IPS-11a (cell line): ENCODE measurements around the gene FAM168A.

ENCODE experiments used
- H3K4me3 ChIP-seq: one replicate; pipeline ENCODE4 v1.5.1; 2013; ENCODE audit warnings: low read depth, low read length, control low read depth

The FAM168A gene

GRCh38 chr11:73559743-73560142, 38.2 kb downstream of the FAM168A start:
- no peak overlapping the region for H3K4me3 ChIP-seq

DNA sequence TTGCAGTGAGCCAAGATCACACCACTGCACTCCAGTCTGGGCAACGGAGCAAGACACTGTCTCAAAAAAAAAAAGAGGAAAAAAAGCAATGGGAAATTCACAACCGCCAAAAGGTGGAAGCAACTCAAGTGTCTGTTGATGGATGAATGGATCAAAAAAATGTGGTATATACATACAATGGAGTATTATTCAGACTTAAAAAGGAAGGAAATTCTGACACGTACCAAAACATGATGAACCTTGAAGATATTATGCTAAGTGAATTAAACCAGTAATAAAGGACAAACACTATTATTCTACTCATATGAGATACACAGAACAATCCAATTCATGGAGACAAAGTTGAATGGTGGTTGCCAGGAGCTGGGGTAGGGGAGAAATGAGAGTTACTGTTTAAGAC, 40.9 kb downstream of the FAM168A start:
- no peak overlapping the region for H3K4me3 ChIP-seq

DNA sequence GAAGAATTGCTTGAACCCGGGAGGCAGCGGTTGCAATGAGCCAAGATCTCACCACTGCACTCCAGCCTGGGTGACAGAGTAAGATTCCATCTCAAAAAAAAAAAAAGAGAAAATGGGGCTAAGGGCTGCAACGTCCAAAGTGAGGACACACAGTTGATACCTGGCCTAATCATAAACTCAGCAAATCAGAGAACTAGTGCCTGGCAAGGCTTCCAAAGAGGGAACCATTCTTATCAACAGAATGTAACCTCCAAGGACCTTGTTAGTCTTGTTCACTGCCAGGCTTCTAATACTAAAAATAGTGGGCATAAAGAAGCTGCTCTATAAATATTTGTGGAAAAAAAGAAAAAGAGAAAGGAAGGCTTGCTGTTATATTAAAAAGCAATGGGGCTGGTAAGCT, 42.3 kb downstream of the FAM168A start:
- no peak overlapping the region for H3K4me3 ChIP-seq

GRCh38 chr11:73554671-73555320, 43.1 kb downstream of the FAM168A start:
- H3K4me3 ChIP-seq, result no peak overlapping the region

GRCh38 chr11:73553266-73553665, 44.6 kb downstream of the FAM168A start:
- H3K4me3 ChIP-seq, result no peak overlapping the region

DNA sequence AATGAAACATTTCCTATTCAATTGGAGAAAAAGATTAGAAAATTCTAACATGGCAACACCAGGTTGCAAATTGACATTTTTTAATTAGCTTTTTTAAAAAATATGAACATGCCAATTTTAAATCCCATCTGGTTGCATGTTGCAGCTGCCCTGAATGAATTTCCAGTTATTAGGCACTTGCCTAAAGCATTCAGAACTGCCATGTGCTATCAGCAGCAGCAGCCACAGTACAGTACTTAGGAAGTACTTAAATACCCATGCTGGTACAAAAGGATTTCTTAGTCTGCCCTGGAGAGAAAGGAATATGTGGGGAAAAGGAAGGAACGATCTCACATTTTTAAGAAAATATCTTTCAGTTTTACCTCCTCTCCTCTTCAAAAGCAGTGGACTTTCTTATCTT, 46.2 kb downstream of the FAM168A start:
- no peak overlapping the region for H3K4me3 ChIP-seq

- no peak overlapping the region for H3K4me3 ChIP-seq
These were observed 48.5 kb downstream of the FAM168A start for GRCh38 chr11:73549376-73549775.

GRCh38 chr11:73547706-73548595, 50.0 kb downstream of the FAM168A start:
- no peak overlapping the region for H3K4me3 ChIP-seq

DNA sequence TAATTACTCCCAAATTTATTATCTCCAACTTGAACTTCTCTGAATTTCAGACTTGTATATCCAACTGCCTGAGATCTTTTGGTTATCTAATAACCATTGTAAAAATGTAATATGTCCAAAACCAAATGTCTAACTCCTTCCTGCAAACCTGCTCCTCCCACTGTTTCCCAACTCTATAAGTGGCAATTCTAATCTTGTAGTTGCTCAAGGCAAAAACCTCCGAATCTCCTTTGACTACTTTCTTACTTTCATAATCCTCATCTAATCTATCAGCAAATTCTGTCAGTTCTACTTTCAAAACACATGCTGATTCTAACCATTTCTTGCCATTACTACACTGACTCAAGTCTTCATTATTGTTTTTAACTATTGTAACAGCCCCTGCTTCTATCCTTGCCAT, 55.7 kb downstream of the FAM168A start:
- no peak overlapping the region for H3K4me3 ChIP-seq

DNA sequence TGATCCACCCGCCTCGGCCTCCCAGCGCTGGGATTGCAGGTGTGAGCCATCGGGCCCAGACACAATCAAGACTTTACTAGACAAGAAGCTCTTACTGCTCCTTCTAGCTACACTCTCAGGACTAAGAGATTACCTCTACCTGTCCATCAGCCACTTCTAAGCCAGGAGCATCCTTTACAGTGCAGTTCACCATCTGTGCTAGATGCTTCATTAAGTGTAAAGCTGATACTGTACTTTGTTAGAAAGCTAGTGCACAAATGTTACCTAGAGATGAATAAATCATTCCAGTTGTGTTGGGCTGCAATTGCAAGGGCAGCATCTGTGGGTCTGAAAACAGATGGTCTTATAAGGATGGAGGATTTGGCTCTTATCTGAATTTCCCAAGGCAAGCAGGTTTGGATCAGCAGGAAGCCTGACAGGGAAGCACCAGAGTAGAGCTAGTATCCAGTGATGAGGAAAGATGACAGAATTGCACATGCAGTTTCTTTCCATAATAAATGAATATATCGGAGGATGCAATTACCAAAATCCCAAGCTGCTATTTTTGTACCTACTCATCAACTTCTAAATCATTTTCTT, 58.3 kb downstream of the FAM168A start:
- no peak overlapping the region for H3K4me3 ChIP-seq

GRCh38 chr11:73538381-73538872, 59.5 kb downstream of the FAM168A start:
- no peak overlapping the region for H3K4me3 ChIP-seq

DNA sequence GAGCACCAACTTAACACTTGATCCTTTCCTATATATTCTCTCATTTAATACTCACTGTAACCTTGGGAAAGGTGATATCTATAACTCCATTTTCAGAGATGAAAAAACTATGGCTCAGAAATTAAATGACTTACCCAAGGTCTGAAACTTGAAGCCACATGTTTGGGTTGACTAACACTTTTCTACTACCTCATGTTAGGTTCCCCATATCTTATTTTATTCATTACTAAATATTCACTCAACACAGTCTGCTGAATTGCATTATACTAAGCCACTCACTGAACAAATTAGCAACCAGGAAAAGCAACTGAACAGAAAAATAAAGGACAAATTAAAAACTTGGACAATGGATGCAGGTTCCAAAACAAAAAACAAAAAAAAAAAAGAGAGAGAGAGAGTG, 59.9 kb downstream of the FAM168A start:
- H3K4me3 ChIP-seq, result no peak overlapping the region

DNA sequence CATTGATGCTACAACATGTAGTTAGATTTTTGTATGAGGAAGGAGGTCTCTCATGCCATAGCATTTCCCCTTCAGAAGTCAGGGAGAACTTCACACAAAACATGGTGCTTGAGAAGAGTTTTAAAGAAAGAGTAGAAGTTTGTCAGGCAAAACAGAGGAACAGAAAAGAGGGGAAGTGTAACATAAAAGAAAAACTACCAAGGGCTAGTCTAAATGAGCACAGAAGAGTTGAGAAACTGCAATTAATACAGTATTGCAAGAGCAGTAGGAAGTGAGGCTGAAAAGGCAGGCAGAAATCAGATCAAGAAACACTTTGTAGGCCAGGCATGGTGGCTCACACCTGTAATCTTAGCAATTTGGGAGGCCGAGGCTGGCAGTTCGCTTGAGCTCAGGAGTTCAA, 61.0 kb downstream of the FAM168A start:
- H3K4me3 ChIP-seq, result no peak overlapping the region

DNA sequence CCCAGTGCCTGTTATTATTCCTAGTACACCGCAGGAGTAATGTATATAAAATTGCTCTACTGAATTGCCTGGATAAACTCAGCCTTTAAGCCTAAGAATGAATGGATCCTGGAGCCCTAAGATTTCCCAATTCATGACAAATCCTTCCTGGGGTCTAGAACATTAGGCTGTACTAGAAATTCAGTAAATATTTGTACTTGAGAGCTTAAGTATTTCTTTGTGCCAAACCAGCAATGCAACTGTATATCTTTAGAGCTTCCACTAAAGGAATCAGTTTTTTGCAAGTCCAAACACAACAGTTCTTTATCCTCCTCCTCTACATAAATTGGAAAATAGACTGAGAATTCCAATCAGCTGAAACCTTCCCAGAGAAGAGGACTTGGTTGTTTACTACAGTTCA, 65.6 kb downstream of the FAM168A start:
- H3K4me3 ChIP-seq, result no peak overlapping the region

- no peak overlapping the region for H3K4me3 ChIP-seq
These were observed 66.5 kb downstream of the FAM168A start for GRCh38 chr11:73531386-73531785.

DNA sequence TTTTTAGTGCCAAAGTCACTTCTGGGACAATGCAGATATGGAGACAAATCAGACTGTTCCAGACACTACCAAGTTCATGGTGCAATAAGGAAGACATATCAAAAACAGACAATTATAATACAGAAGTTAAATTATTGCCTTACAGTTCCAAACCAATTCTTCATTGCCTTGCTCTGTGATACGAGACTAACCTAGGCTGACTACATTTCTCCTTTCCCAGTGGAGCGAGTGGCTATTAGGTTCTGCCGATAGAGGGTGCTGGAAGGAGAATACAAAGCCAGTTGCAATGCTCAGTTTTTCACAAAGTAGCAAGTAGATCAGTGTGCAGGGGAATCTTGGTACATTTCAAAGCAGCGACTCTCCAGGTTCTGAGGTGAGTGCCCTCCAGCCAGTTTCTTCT, 67.8 kb downstream of the FAM168A start:
- no peak overlapping the region for H3K4me3 ChIP-seq

DNA sequence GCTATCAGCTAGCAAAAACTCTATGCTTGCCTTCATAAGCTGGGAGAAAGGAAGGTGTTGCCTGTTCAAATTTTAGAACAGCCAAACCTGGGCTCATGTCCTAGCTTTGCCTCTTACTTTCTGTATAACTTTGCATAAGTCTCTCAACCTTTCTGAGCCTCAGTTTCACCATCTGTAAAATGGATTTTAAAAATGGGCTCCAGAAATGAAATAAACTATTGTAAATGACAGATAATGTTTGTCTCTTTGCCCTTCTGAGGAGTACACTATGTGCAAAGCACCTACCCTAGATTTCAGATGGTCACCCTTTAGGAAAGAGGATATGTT, 68.7 kb downstream of the FAM168A start:
- no peak overlapping the region for H3K4me3 ChIP-seq

GRCh38 chr11:73528483-73529203, 69.3 kb downstream of the FAM168A start:
- H3K4me3 ChIP-seq, result no peak overlapping the region

DNA sequence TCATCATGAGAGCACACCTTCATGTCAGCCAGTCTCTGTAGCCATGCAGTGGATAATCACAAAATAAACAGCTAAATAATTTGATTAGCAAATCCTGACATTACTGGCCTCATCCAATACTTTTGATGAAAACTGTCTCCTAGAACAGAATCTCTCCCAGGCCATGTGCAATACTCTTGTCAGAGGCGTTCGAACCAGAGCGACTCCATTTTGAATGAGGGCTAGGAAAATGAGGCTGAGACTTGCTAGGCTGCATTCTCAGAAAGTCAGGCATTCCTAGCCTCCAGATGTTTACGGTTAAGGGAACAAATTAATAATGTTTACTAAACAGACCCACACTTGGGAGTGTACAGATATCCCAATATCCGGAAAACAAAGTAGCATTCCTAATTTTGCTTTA, 69.9 kb downstream of the FAM168A start:
- no peak overlapping the region for H3K4me3 ChIP-seq

DNA sequence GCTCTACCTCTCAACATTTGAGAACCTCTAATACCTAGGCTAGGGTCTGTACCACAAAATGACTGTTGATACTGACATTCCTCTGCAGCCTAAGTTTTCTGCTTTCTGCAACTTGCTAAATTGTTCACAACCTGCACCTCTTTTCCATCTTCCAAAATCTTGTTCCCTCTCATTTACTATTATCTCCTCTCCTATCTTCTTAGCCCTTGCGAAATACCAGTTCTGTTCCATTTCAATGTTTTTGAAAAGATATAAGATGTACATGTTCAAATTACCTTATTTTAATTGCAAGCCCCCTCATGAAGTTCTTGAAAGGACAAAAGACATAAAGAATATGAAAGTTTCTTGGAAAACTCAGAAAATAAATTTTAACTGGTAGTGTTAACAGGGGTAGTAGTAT, 72.3 kb downstream of the FAM168A start:
- no peak overlapping the region for H3K4me3 ChIP-seq

DNA sequence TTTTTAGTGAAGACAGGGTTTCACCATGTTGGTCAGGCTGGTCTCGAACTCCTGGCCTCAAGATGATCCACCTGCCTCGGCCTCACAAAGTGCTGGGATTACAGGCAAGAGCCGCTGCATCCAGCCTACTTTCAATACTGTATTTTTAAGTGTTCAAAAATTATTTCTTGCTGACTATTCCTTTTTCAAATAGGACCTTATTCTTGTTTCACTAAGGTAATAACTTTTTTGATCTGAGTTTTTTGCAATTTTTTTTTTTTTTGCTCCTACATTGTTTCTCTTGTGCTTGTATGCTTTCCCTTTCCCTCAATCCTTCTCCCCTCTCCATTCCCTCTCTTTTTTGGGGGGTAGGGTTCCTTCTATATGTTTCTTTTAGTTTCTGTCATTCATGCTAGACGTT, 73.1 kb downstream of the FAM168A start:
- no peak overlapping the region for H3K4me3 ChIP-seq
